Body of pancreas (tissue), 4 donors: ENCODE data around the gene DRD1. TPM values are rescaled to one million over a fixed set of nuclear protein-coding genes. Genes with fewer than 3 reads are reported as not detected.

Experiments used
- ATAC-seq: fragments of 150-250 bp; one replicate; pipeline ENCODE4 v1.9.1; 2016
- DNase-seq, 4 donors: peaks; one replicate each; pipeline ENCODE4 v3.0.0-alpha.2; 2019
- H3K27ac ChIP-seq, 4 donors: fragments of 200-600 bp; sonication (generic); 1 replicate in 3 of 4; 2 replicates in 1 of 4; pipeline versions ENCODE4 v1.5.1 to v1.6.1; 2016 to 2019; ENCODE audit warnings: mild to moderate bottlenecking in 1 of 4, mixed read lengths in 1 of 4, moderate library complexity in 1 of 4
- H3K27me3 ChIP-seq, 2 donors: fragments of 200-600 bp; sonication (generic); one replicate each; pipeline ENCODE4 v1.6.0; 2016; ENCODE audit warnings: mild to moderate bottlenecking in 1 of 2
- H3K36me3 ChIP-seq, 2 donors: fragments of 200-600 bp; sonication (generic); replicated peaks in 1 of 2; 2 replicates each; pipeline ENCODE4 v1.5.1; 2016; ENCODE audit warnings: low read depth in 2 of 2; ENCODE audit not compliant: insufficient read depth in 1 of 2
- H3K4me1 ChIP-seq: fragments of 200-600 bp; sonication (generic); one replicate; pipeline ENCODE4 v1.6.0; 2016
- H3K4me3 ChIP-seq, 2 donors: fragments of 200-600 bp; sonication (generic); 1 replicate in 1 of 2; 2 replicates in 1 of 2; pipeline ENCODE4 v1.5.1; 2016 to 2019
- H3K9me3 ChIP-seq, 3 donors: fragments of 200-600 bp; sonication (generic); 1 replicate in 2 of 3; 2 replicates in 1 of 3; pipeline ENCODE4 v1.5.1; 2016
- CTCF ChIP-seq, 7 experiments: fragments of 450-650 bp in 4 of 7; fragments of 200-600 bp in 3 of 7; sonication (generic) in 3 of 7; IDR thresholded peaks; one replicate each; pipeline ENCODE4 v1.5.1; 2016 to 2019; ENCODE audit warnings: antibody characterized with exemption in 7 of 7
- POLR2A ChIP-seq, 3 donors: fragments of 450-650 bp; IDR thresholded peaks; one replicate each; pipeline ENCODE4 v1.6.1; 2016; ENCODE audit warnings: antibody characterized with exemption in 3 of 3, mild to moderate bottlenecking in 2 of 3
- WGBS, 2 donors: methylation state at CpG; one replicate each; pipeline ENCODE4 v1.1.5; 2017; 5-methylcytosine and 5-hydroxymethylcytosine counted together
- intact Hi-C: fragments of 100-400 bp; cut with DNase I; formaldehyde crosslinking; loops from one replicate; pipeline ENCODE4 v1.15.1; 2023
- total RNA-seq, 2 donors: library from RNA; depleted of rRNA; stranded (reverse); fragments of >200 nt; gene quantifications; one replicate each; pipeline ENCODE4 v1.1.0, GENCODE V29; 2016

Gene DRD1
- total RNA-seq, 2 donors from 2014 or later = not detected

DNA sequence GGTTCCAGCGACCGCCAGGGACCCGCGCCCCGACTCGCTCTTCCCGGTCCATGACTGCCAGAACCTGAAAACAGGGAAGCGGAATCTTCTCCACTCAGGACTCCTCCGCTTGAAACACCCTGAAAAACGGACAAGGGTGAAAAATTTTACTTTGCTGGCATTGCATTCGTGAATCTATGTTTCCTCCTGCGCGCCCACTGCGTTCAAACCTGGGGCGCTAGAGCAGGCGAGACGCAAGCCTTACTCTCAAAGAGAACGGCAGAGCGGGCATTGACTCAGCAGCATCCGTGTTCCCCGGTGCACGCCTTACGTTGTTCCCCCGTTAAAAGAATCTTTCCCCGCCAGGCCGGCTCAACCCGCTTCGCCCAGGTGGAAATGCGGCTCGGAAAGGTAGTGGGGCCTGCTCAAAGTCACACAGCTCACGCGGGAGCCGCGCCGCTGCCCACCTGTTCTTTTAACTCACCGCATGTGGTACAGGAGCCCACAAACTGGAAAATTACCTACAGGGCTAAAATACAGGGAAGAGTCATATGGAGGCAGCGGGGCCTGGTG is 999 bp upstream of the DRD1 start:
- ATAC-seq = no peak
- peaks cover 0 to 6% of the 10 kb centered on the region in 2 donors for H3K27me3 ChIP-seq
- H3K9me3 ChIP-seq = no peaks in the 10 kb centered on the region
- H3K4me1 ChIP-seq = peaks cover 14% of the 10 kb centered on the region
- TF ChIP-seq CTCF (IDR thresholded peaks at IDR 0.05) = peak in 1 of 7 experiments; percentile 46
- no peak for TF ChIP-seq POLR2A (IDR thresholded peaks at IDR 0.05)
- no peak overlapping the region for H3K4me3 ChIP-seq
- intact Hi-C loops = loop anchor here (5.0 kb wide), 1 partner anchor 493 kb away; no protein-coding TSS in a partner anchor
- DNase-seq = no peak
- H3K27ac ChIP-seq = no peak overlapping the region
- WGBS, 2 donors = 18 to 30% methylated on average over 23 to 37 of the region's 37 CpGs
- H3K36me3 ChIP-seq = no peaks in the 10 kb centered on the region

DNA sequence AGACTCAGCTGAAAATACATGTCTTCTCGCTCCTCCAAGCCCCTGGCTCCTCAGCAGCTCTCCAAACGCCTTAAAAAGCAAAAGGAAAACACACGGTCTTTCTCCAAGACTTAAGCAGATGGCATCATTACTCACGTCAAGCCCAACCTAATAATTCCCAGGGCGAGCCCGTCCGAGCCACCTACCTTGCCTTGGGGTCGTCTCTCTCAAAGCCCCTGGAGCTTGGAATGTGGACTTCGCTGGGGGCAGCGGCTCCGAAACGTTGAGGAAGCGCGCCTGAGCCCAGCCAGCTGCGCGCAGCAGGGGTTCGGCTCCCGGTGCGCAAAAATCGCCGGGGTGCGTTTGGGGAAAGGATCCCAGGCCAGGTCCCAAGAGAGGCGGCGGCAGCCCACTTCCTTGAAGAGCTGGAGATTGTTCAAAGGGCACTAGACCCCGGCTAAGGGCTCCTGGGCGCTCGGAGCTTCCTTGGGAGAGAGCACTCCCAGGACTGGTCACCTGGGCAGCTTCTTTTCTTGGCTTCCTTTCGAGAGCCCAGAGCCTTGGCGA is 395 bp downstream of the DRD1 start:
- H3K27ac ChIP-seq = no peak overlapping the region
- intact Hi-C loops = loop anchor here (5.0 kb wide), 1 partner anchor 491 kb away; no protein-coding TSS in a partner anchor
- ATAC-seq (no peak), DNase-seq (no peak)
- WGBS, 2 donors = 5 to 10% methylated on average over 23 to 29 of the region's 29 CpGs
- peaks cover 0 to 6% of the 10 kb centered on the region in 2 donors for H3K27me3 ChIP-seq
- peaks cover 14% of the 10 kb centered on the region for H3K4me1 ChIP-seq
- TF ChIP-seq POLR2A (IDR thresholded peaks at IDR 0.05) (no peak), CTCF (IDR thresholded peaks at IDR 0.05) (no peak)
- H3K36me3 ChIP-seq = no peaks in the 10 kb centered on the region
- no peaks in the 10 kb centered on the region for H3K9me3 ChIP-seq
- no peak overlapping the region for H3K4me3 ChIP-seq

DNA sequence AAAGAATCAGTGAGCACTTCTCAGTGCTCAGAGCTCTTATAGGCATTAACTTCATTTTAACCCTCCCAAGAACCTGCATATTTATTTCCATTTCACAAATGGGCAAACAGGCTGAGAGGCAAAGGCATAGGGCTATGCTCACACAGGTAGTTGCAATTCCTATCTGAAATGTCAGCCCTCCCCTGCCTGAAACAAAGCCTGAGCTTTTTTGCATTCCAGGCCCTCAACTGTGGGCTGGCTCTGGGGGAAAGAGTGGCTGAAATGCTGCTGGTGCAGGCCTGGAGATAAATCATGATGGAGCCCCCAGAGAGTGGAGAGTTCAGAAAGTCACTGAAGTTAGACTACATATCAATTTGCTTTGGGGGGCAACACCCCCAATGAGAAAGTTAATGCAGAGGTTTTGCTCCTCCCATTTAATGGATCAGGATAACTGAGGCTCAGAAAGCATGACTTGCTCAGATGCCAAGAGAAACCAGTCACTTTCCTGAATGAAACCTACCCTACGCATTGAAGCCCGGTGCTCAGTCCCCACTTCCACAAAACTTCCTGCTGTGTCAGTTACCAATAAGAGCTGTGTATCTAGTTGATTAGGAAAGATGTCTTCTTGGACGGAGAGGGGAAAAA is 5.6 kb downstream of the DRD1 start:
- ATAC-seq (no peak), DNase-seq (no peak)
- Histone ChIP-seq H3K36me3 (no peaks in the 10 kb centered on the region), H3K27me3 (no peaks in the 10 kb centered on the region), H3K27ac (no peak overlapping the region), H3K4me3 (no peak overlapping the region), H3K4me1 (no peaks in the 10 kb centered on the region), H3K9me3 (no peaks in the 10 kb centered on the region)
- WGBS, 2 donors = 72 to 74% methylated on average over 3 of the region's 3 CpGs
- intact Hi-C loops = no loop called here
- TF ChIP-seq CTCF (IDR thresholded peaks at IDR 0.05) = no peak
- TF ChIP-seq POLR2A (IDR thresholded peaks at IDR 0.05) = no peak

DNA sequence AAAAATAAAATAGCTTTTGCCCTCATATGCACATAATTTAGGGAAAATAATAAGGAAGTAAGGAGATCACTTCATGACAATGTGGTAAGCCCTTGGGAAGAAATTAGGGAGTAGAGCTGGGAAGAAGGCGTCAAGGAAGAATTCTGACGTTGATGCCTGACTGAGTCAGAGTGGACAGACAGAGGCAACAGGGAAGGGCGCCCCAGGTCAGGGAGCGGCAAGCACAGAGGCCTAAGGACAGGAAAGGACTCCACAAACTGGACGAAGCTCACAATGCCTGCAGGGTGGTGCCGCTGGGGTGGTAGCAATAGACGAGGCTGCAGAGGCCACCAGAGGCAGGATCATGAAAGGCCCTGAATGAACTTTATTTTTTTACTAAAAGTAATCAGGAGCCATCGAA is 7.6 kb downstream of the DRD1 start:
- H3K36me3 ChIP-seq = no peaks in the 10 kb centered on the region
- DNase-seq (no peak), ATAC-seq (no peak)
- WGBS, 2 donors = 74 to 77% methylated on average over 8 of the region's 8 CpGs
- intact Hi-C loops = no loop called here
- H3K4me1 ChIP-seq = no peaks in the 10 kb centered on the region
- no peaks in the 10 kb centered on the region for H3K9me3 ChIP-seq
- TF ChIP-seq CTCF (IDR thresholded peaks at IDR 0.05) = no peak
- no peak for TF ChIP-seq POLR2A (IDR thresholded peaks at IDR 0.05)
- H3K27me3 ChIP-seq = no peaks in the 10 kb centered on the region
- no peak overlapping the region for H3K4me3 ChIP-seq
- no peak overlapping the region for H3K27ac ChIP-seq
